HL-60 (cell line): ENCODE results near the gene RER1.

Experiments used
- CTCF ChIP-seq: IDR thresholded peaks from one replicate; pipeline ENCODE4 v1.5.1; 2011; ENCODE audit warnings: low read length, control low read depth, inconsistent platforms; ENCODE audit not compliant: insufficient read depth
- REST ChIP-seq: IDR thresholded peaks from 2 replicates; pipeline ENCODE4 v1.6.1; 2012; ENCODE audit warnings: low read depth; ENCODE audit not compliant: insufficient replicate concordance

DNA sequence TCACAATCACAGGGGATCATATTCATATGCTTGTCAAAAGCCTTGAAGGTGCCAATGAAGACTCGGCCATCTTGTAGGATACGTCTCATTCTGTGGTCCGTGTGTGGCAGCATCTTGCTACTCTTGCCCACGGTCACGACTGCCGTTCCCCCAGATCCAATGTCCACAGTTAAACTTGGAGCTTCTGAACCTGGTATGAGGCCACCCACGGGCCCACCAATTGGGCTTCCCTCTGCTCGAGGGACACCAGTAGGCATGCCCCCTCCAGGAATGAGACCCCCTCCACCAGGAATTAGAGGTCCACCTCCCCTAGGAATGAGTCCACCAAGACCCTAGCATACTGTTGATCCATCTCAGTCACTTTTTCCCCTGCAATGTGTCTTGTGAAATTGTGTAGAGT is 39.9 kb upstream of the RER1 start:
- no peak for TF ChIP-seq CTCF
- no peak for TF ChIP-seq REST
